Testis (tissue), 2 donors: Measurements from ENCODE around the gene PAGE3.

Experiments used
- CTCF ChIP-seq, 3 experiments: fragments of 450-650 bp in 2 of 3; fragments of 200-600 bp in 1 of 3; sonication (generic) in 1 of 3; IDR thresholded peaks; one replicate each; pipeline ENCODE4 v1.5.1; 2016 to 2019; ENCODE audit warnings: antibody characterized with exemption in 3 of 3, mild to moderate bottlenecking in 2 of 3, moderate library complexity in 1 of 3
- POLR2A ChIP-seq: fragments of 450-650 bp; IDR thresholded peaks from one replicate; pipeline ENCODE4 v1.6.1; 2017; ENCODE audit warnings: antibody characterized with exemption, mild to moderate bottlenecking, moderate library complexity

- no peak for TF ChIP-seq CTCF (IDR thresholded peaks at IDR 0.05)
- TF ChIP-seq POLR2A: no peak
These were observed 23.9 kb downstream of the PAGE3 start for GRCh38 chrX:55240788-55241340.
